B cell (primary cell): Measurements from ENCODE around the gene MAB21L4.

Experiments
- EZH2 ChIP-seq: IDR thresholded peaks from 2 replicates; pipeline ENCODE4 v1.6.1; 2012; ENCODE audit warnings: borderline replicate concordance, low read depth, mild to moderate bottlenecking, moderate library complexity, low read length; ENCODE audit not compliant: insufficient read depth, poor library complexity, severe bottlenecking
- TF ChIP-seq, protein P1 (sequence below): fragments of 200-600 bp; IDR thresholded peaks from one replicate; pipeline ENCODE4 v1.8.0; 2022; ENCODE audit warnings: antibody characterized with exemption, mild to moderate bottlenecking

DNA sequence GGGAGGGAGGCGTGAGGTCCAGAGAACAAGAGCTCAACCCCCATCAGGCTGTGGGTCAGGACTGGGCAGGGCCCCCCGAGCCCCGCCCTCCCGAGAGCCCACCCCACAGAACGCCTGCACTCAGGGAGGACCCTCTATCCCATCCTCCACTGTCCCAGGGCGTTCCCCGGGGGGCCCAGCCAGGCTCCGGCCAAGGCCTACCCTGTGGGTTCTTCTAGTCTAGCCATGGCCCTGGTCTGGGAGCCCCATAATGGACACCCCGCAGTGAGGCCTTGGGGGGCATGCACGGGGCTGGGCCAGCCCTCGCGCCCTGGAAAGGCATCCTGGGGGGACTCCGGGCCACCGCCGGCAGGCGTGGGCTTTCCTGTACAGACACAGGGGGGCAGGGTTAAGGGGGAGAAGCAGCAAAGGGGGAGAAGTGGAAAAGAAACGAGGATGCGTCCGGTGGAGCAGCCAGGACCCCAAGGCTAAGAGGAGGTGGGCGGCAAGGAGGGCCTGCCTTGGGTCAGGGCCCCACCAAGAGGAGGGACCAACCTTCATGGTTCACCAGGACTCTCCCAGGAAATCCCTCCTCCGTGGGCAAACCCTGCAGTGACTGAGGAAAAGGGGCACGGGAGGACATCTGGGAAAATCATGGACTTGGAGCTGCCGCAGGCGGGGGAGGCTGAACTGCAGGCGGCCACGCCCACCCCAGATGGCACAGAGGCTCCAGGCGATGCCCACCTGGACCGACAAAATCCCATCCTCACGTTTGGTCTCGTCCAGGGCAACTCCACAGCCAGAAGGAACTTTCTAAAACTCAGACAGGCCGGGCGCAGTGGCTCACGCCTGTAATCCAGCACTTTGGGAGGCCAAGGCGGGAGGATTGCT is 7.5 kb upstream of the MAB21L4 start:
- no peak for TF ChIP-seq EZH2
- TF ChIP-seq, protein P1, sequence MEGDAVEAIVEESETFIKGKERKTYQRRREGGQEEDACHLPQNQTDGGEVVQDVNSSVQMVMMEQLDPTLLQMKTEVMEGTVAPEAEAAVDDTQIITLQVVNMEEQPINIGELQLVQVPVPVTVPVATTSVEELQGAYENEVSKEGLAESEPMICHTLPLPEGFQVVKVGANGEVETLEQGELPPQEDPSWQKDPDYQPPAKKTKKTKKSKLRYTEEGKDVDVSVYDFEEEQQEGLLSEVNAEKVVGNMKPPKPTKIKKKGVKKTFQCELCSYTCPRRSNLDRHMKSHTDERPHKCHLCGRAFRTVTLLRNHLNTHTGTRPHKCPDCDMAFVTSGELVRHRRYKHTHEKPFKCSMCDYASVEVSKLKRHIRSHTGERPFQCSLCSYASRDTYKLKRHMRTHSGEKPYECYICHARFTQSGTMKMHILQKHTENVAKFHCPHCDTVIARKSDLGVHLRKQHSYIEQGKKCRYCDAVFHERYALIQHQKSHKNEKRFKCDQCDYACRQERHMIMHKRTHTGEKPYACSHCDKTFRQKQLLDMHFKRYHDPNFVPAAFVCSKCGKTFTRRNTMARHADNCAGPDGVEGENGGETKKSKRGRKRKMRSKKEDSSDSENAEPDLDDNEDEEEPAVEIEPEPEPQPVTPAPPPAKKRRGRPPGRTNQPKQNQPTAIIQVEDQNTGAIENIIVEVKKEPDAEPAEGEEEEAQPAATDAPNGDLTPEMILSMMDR = no peak
